ENCODE data around the gene RFTN2. TPM values are rescaled to one million over a fixed set of nuclear protein-coding genes. Genes with fewer than 3 reads are reported as not detected.
A peak's percentile ranks its signal among the peaks of the same experiment; 100 is the strongest.

RFTN2 gene
- total and polyA plus RNA-seq, 2 donors (not counting 3 experiments of a cell fraction or from before 2014, with no cell fraction given) = 5.0 to 8.0 TPM

GRCh38 chr2:197708331-197708730 is 32.9 kb upstream of the RFTN2 start:
- FAIRE-seq = no peak
- CTCF ChIA-PET = interaction anchor here (0.6 to 2.7 kb wide), 3 partner anchors 70 to 588 kb away, joined by 3 to 18 read pairs (median 4); no protein-coding TSS in a partner anchor

GRCh38 chr2:197707316-197708213 is 32.2 kb upstream of the RFTN2 start:
- H3K36me3 ChIP-seq (ENCODE audit: control insufficient read depth in 2 of 2, extremely low read depth in 1 of 2, insufficient read depth in 2 of 2, low read length in 2 of 2) = no peaks in the 10 kb centered on the region
- FAIRE-seq (peak; percentile 21), DNase-seq (ENCODE audit: low read depth, low spot score) (peak; percentile 60)
- CTCF ChIA-PET = interaction anchor here (0.6 to 2.7 kb wide), 8 partner anchors 8 to 589 kb away, joined by 3 to 18 read pairs (median 3); partner anchors contain the start of gene RFTN2
- dilution Hi-C loops (cut with MboI; ENCODE audit: extremely low pct_ligation_motif_present, low sequenced_read_pairs) (no loop called here), intact Hi-C loops (cut with micrococcal nuclease) (loop anchor here (1.0 to 5.0 kb wide), 4 partner anchors 32 to 589 kb away; partner anchors contain the start of gene RFTN2)
- peak overlapping the region in 2 of 3 experiments; percentile 29 to 47 for H3K4me3 ChIP-seq (replicated peaks in 1 of 3; ENCODE audit: insufficient read depth in 1 of 3, low read depth in 1 of 3, low read length in 3 of 3)
- H3K9me1 ChIP-seq (replicated peaks; ENCODE audit: control insufficient read depth, extremely low read depth, insufficient read depth, low read length) = no peaks in the 10 kb centered on the region
- H3K4me2 ChIP-seq (ENCODE audit: insufficient read depth, low read length) = peak overlapping the region; percentile 63
- H3K27ac ChIP-seq (ENCODE audit: insufficient read depth, low read depth, low read length) = no peak overlapping the region
- TF ChIP-seq POLR2AphosphoS5 (IDR thresholded peaks at IDR 0.05; ENCODE audit: insufficient read depth, low read depth, low read length) = no peak
- TF ChIP-seq JUN (IDR thresholded peaks at IDR 0.05; ENCODE audit: borderline replicate concordance, insufficient read depth, insufficient read length, low read depth) = no peak
- TF ChIP-seq GATA2 (IDR thresholded peaks at IDR 0.05; ENCODE audit: insufficient read depth, insufficient read length, low read depth, low read length) = no peak
- TF ChIP-seq CTCF (IDR thresholded peaks at IDR 0.05; ENCODE audit: extremely low read depth in 1 of 2, insufficient read depth in 1 of 2, low read depth in 1 of 2, low read length in 2 of 2) = peak; percentile 43 to 50
- TF ChIP-seq FOS (IDR thresholded peaks at IDR 0.05; ENCODE audit: borderline replicate concordance, insufficient read depth, low read length) = no peak
- TF ChIP-seq MYC (IDR thresholded peaks at IDR 0.05; ENCODE audit: low read depth, low read length) = no peak
- no peak for TF ChIP-seq MAX (IDR thresholded peaks at IDR 0.05; ENCODE audit: insufficient read depth, insufficient read length)
- POLR2A ChIA-PET = no interaction called here
- H3K9me3 ChIP-seq (replicated peaks; ENCODE audit: control insufficient read depth, insufficient read depth, low read length) = no peaks in the 10 kb centered on the region
- H3K4me1 ChIP-seq (ENCODE audit: control insufficient read depth, extremely low read depth, insufficient read depth, low read length) = peaks cover 22% of the 10 kb centered on the region
- H3K27me3 ChIP-seq (ENCODE audit: control insufficient read depth in 2 of 2, insufficient read depth in 2 of 2, low read length in 2 of 2) = peaks cover 0 to under 1% of the 10 kb centered on the region in 2 experiments
- H3K79me2 ChIP-seq (ENCODE audit: control insufficient read depth, insufficient read depth, low read length) = peaks cover 44% of the 10 kb centered on the region
- H4K20me1 ChIP-seq (replicated peaks; ENCODE audit: control insufficient read depth, extremely low read depth, insufficient read depth, low read length) = no peaks in the 10 kb centered on the region
- H3K9ac ChIP-seq (replicated peaks; ENCODE audit: extremely low read depth, insufficient read depth, low read length) = no peak overlapping the region
- BruUV-seq (replicated peaks) = no TSS peak
- no peak overlapping the region for H2AFZ ChIP-seq (ENCODE audit: low read depth, low read length)

More at GRCh38 chr2:197708331-197708730, 32.9 kb upstream of the RFTN2 start:
- Histone ChIP-seq H3K4me2 (ENCODE audit: insufficient read depth, low read length) (peak overlapping the region; percentile 63), H4K20me1 (replicated peaks; ENCODE audit: control insufficient read depth, extremely low read depth, insufficient read depth, low read length) (no peaks in the 10 kb centered on the region), H3K4me3 (replicated peaks in 1 of 3; ENCODE audit: insufficient read depth in 1 of 3, low read depth in 1 of 3, low read length in 3 of 3) (peak overlapping the region in 1 of 3 experiments; percentile 47), H3K27ac (ENCODE audit: insufficient read depth, low read depth, low read length) (no peak overlapping the region), H3K4me1 (ENCODE audit: control insufficient read depth, extremely low read depth, insufficient read depth, low read length) (peaks cover 22% of the 10 kb centered on the region), H3K36me3 (ENCODE audit: control insufficient read depth in 2 of 2, extremely low read depth in 1 of 2, insufficient read depth in 2 of 2, low read length in 2 of 2) (no peaks in the 10 kb centered on the region), H3K79me2 (ENCODE audit: control insufficient read depth, insufficient read depth, low read length) (peaks cover 44% of the 10 kb centered on the region), H3K27me3 (ENCODE audit: control insufficient read depth in 2 of 2, insufficient read depth in 2 of 2, low read length in 2 of 2) (no peaks in the 10 kb centered on the region), H3K9me3 (replicated peaks; ENCODE audit: control insufficient read depth, insufficient read depth, low read length) (no peaks in the 10 kb centered on the region), H3K9ac (replicated peaks; ENCODE audit: extremely low read depth, insufficient read depth, low read length) (no peak overlapping the region), H2AFZ (ENCODE audit: low read depth, low read length) (no peak overlapping the region), H3K9me1 (replicated peaks; ENCODE audit: control insufficient read depth, extremely low read depth, insufficient read depth, low read length) (no peaks in the 10 kb centered on the region)
- dilution Hi-C loops (cut with MboI; ENCODE audit: extremely low pct_ligation_motif_present, low sequenced_read_pairs) = no loop called here
- peak; percentile 16 for DNase-seq (ENCODE audit: low read depth, low spot score)
- intact Hi-C loops (cut with micrococcal nuclease) = loop anchor here (5.0 kb wide), 1 partner anchor 419 kb away; no protein-coding TSS in a partner anchor
- POLR2A ChIA-PET = no interaction called here
- no TSS peak for BruUV-seq (replicated peaks)
- no peak for TF ChIP-seq FOS (IDR thresholded peaks at IDR 0.05; ENCODE audit: borderline replicate concordance, insufficient read depth, low read length)
- TF ChIP-seq POLR2AphosphoS5 (IDR thresholded peaks at IDR 0.05; ENCODE audit: insufficient read depth, low read depth, low read length) = no peak

All from endothelial cell of umbilical vein (primary cell).